Left lung (tissue), 10 donors: Measurements from ENCODE around the gene PPFIA2. TPM values are rescaled to one million over a fixed set of nuclear protein-coding genes. Genes with fewer than 3 reads are reported as not detected.
A peak's percentile ranks its signal among the peaks of the same experiment; 100 is the strongest.

ENCODE experiments used
- ATAC-seq: fragments of 200-7000 bp; cut with Tn5 transposase; one replicate; pipeline ENCODE4 v1.9.1; 2020; ENCODE audit warnings: moderate library complexity
- DNase-seq, 4 donors: peaks; one replicate each; pipeline ENCODE4 v3.0.0-alpha.2; 2013 to 2020
- H3K27ac ChIP-seq, 2 donors: fragments of 200-600 bp; sonication (generic) in 1 of 2; one replicate each; pipeline versions ENCODE4 v1.5.0 to v1.8.0; 2020 to 2021
- H3K27me3 ChIP-seq, 2 donors: fragments of 200-600 bp; sonication (generic) in 1 of 2; one replicate each; pipeline versions ENCODE4 v1.5.0 to v1.8.0; 2020 to 2021
- H3K36me3 ChIP-seq, 2 donors: fragments of 200-600 bp; sonication (generic) in 1 of 2; one replicate each; pipeline versions ENCODE4 v1.5.0 to v1.8.0; 2020 to 2021
- H3K4me1 ChIP-seq, 2 donors: fragments of 200-600 bp; one replicate each; pipeline ENCODE4 v1.8.0; 2021
- H3K4me3 ChIP-seq, 2 donors: fragments of 200-600 bp; sonication (generic) in 1 of 2; one replicate each; pipeline versions ENCODE4 v1.5.0 to v1.8.0; 2020 to 2021; ENCODE audit warnings: mild to moderate bottlenecking in 1 of 2
- H3K9me3 ChIP-seq, 2 donors: fragments of 200-600 bp; sonication (generic) in 1 of 2; one replicate each; pipeline versions ENCODE4 v1.5.0 to v1.8.0; 2020 to 2021
- CTCF ChIP-seq, 2 donors: fragments of 200-600 bp; sonication (generic) in 1 of 2; IDR thresholded peaks; one replicate each; pipeline versions ENCODE4 v1.5.0 to v1.8.0; 2021; ENCODE audit warnings: antibody characterized with exemption in 2 of 2
- intact Hi-C, 2 donors: fragments of 100-400 bp; cut with DNase I; formaldehyde crosslinking; loops; one replicate each; pipeline versions ENCODE4 v1.11.2 to v1.14.2; 2022
- polyA plus RNA-seq, 6 donors: library from polyadenylated mRNA; unstranded; fragments of 120-200 nt; gene quantifications; one replicate each; pipeline ENCODE4 v1.2.1, GENCODE V29; 2013; ENCODE audit not compliant: insufficient read length in 6 of 6
- total RNA-seq, 2 donors: library from RNA; stranded (reverse); fragmentation: NEBNext Ultra II Directional; extraction: Animal tissue kit (Norgen Biotek cat#: 25700); gene quantifications; one replicate each; pipeline ENCODE4 v1.2.1, GENCODE V29; 2021
- donor health status: DM: no; HTN: yes; CAD: no.
- donor health status: DM: no; HTN: no; CAD: no.

The PPFIA2 gene
- total and polyA plus RNA-seq, 8 donors = 1.1 to 3.5 (median 1.9) TPM

DNA sequence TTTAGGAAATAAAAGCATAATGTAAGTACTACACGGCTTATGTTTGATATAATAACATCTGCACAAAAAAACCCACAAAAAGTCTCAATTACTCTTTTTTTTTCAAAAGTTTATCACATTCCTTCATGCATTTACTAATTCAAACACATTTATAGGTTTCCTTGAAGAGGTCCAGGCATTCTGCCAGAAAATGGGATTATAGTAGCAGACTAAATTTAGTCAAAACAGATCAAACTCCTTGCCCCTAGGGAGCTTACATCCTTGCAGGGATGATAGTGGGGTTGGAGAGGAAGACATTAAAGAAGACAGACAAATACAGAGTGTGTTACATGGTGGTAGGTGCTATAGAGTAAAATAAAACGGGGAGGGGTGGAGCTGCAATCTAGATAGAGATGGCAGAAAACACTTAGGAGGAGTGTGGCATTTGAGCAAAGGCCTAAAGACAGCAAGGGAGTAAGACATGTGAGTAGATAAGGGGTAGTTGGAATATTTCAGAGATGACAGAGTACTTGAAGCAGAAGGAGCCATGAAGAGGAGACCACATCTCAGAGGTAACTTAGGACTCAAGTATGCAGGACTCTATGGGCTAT lies 266.9 kb downstream of the PPFIA2 start:
- H3K4me3 ChIP-seq = no peak overlapping the region
- ATAC-seq (no peak), DNase-seq (no peak)
- H3K36me3 ChIP-seq = no peaks in the 10 kb centered on the region
- no peak for TF ChIP-seq CTCF (IDR thresholded peaks at IDR 0.05)
- intact Hi-C loops = no loop called here
- H3K4me1 ChIP-seq = no peaks in the 10 kb centered on the region
- no peaks in the 10 kb centered on the region for H3K27me3 ChIP-seq
- H3K27ac ChIP-seq = no peak overlapping the region
- no peaks in the 10 kb centered on the region for H3K9me3 ChIP-seq

- intact Hi-C loops = no loop called here
- no peak for TF ChIP-seq CTCF (IDR thresholded peaks at IDR 0.05)
- no peak overlapping the region for H3K4me3 ChIP-seq
- no peaks in the 10 kb centered on the region for H3K27me3 ChIP-seq
- DNase-seq = peak in 1 of 4 donors; percentile 34
- H3K36me3 ChIP-seq = no peaks in the 10 kb centered on the region
- H3K4me1 ChIP-seq = no peaks in the 10 kb centered on the region
- no peak for ATAC-seq
- no peaks in the 10 kb centered on the region for H3K9me3 ChIP-seq
- no peak overlapping the region for H3K27ac ChIP-seq
These were observed 286.2 kb downstream of the PPFIA2 start for GRCh38 chr12:81472934-81473333.

- ATAC-seq (no peak), DNase-seq (no peak)
- Histone ChIP-seq H3K4me1 (no peaks in the 10 kb centered on the region), H3K4me3 (no peak overlapping the region), H3K36me3 (no peaks in the 10 kb centered on the region), H3K9me3 (no peaks in the 10 kb centered on the region), H3K27ac (no peak overlapping the region), H3K27me3 (no peaks in the 10 kb centered on the region)
- intact Hi-C loops = no loop called here
- no peak for TF ChIP-seq CTCF (IDR thresholded peaks at IDR 0.05)
These were observed 288.2 kb downstream of the PPFIA2 start for GRCh38 chr12:81470923-81471322.

DNA sequence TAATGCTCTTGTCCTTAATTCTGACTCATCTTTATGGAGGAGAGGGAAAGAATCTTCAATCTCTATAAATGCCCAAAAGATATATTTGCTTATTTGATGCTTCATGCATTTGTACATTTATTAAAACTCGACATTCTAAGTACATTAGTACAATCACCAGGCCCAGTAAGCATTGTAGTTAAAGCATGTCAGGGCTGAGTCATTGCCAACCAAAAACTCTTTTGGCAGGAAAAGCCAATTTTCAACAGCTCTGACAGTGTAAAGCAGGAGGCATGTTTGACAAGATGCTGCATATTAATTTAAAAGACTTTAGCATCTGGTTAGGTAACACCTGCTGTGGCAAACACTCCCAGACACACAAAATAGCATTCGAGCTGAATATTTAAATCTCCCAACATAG lies 290.9 kb downstream of the PPFIA2 start:
- no peak for ATAC-seq
- no peaks in the 10 kb centered on the region for H3K36me3 ChIP-seq
- intact Hi-C loops = no loop called here
- no peaks in the 10 kb centered on the region for H3K9me3 ChIP-seq
- no peak for TF ChIP-seq CTCF (IDR thresholded peaks at IDR 0.05)
- H3K27ac ChIP-seq = no peak overlapping the region
- no peak overlapping the region for H3K4me3 ChIP-seq
- DNase-seq = peak in 1 of 4 donors; percentile 3
- no peaks in the 10 kb centered on the region for H3K27me3 ChIP-seq
- H3K4me1 ChIP-seq = no peaks in the 10 kb centered on the region

GRCh38 chr12:81465876-81466275 lies 293.3 kb downstream of the PPFIA2 start:
- H3K4me1 ChIP-seq = no peaks in the 10 kb centered on the region
- no peak overlapping the region for H3K4me3 ChIP-seq
- ATAC-seq (no peak), DNase-seq (no peak)
- no peaks in the 10 kb centered on the region for H3K9me3 ChIP-seq
- no peaks in the 10 kb centered on the region for H3K27me3 ChIP-seq
- intact Hi-C loops = no loop called here
- TF ChIP-seq CTCF (IDR thresholded peaks at IDR 0.05) = no peak
- no peak overlapping the region for H3K27ac ChIP-seq
- no peaks in the 10 kb centered on the region for H3K36me3 ChIP-seq
